Liver (tissue), 9 donors: ENCODE data around the gene KTN1. TPM values are rescaled to one million over a fixed set of nuclear protein-coding genes. Genes with fewer than 3 reads are reported as not detected.

ENCODE experiments used
- DNase-seq: peaks from one replicate; pipeline ENCODE4 v3.0.0-alpha.2; 2017; ENCODE audit warnings: low spot score
- H3K27ac ChIP-seq, 2 donors: one replicate each; pipeline ENCODE4 v1.7.0; 2013; ENCODE audit warnings: inconsistent platforms in 2 of 2, low read length in 2 of 2, control low read depth in 1 of 2, low read depth in 1 of 2, mild to moderate bottlenecking in 1 of 2
- H3K27me3 ChIP-seq, 4 donors: one replicate each; pipeline versions ENCODE4 v1.6.1 to v1.7.0; 2013; ENCODE audit warnings: low read length in 3 of 4, inconsistent platforms in 1 of 4, mild to moderate bottlenecking in 1 of 4, moderate library complexity in 1 of 4; ENCODE audit not compliant: control insufficient read depth in 4 of 4, insufficient read depth in 4 of 4
- H3K36me3 ChIP-seq, 4 donors: one replicate each; pipeline versions ENCODE4 v1.6.1 to v1.7.0; 2013; ENCODE audit warnings: low read length in 3 of 4, mild to moderate bottlenecking in 3 of 4, low read depth in 1 of 4, moderate library complexity in 1 of 4; ENCODE audit not compliant: control insufficient read depth in 4 of 4, insufficient read depth in 3 of 4
- H3K4me1 ChIP-seq, 4 donors: one replicate each; pipeline versions ENCODE4 v1.6.1 to v1.7.0; 2013; ENCODE audit warnings: low read length in 3 of 4, mild to moderate bottlenecking in 3 of 4, moderate library complexity in 1 of 4; ENCODE audit not compliant: control insufficient read depth in 4 of 4, insufficient read depth in 4 of 4
- H3K4me3 ChIP-seq, 3 donors: one replicate each; pipeline versions ENCODE4 v1.6.1 to v1.7.0; 2013; ENCODE audit warnings: low read length in 3 of 3, control low read depth in 1 of 3, low read depth in 1 of 3, mild to moderate bottlenecking in 1 of 3
- H3K9ac ChIP-seq, 2 donors: one replicate each; pipeline ENCODE4 v1.7.0; 2013; ENCODE audit warnings: low read length in 2 of 2, mild to moderate bottlenecking in 2 of 2, moderate library complexity in 2 of 2, control low read depth in 1 of 2, low read depth in 1 of 2
- H3K9me3 ChIP-seq, 4 donors: one replicate each; pipeline versions ENCODE4 v1.6.1 to v1.7.0; 2013; ENCODE audit warnings: low read length in 3 of 4; ENCODE audit not compliant: control insufficient read depth in 4 of 4
- ATF3 ChIP-seq: IDR thresholded peaks from 2 replicates; pipeline ENCODE4 v1.6.1; 2016; ENCODE audit warnings: antibody characterized with exemption
- CTCF ChIP-seq: fragments of 150-350 bp; IDR thresholded peaks from 2 replicates; pipeline ENCODE4 v1.5.1; 2017; ENCODE audit warnings: improper control_type of control experiment, low read depth, low read length; ENCODE audit not compliant: missing input control
- EGR1 ChIP-seq, 2 donors: IDR thresholded peaks; 2 replicates each; pipeline ENCODE4 v1.6.1; 2016 to 2018; ENCODE audit warnings: antibody characterized with exemption in 2 of 2, low read depth in 2 of 2
- FOXA1 ChIP-seq: IDR thresholded peaks from 2 replicates; pipeline ENCODE4 v1.6.1; 2016; ENCODE audit warnings: antibody characterized with exemption
- FOXA2 ChIP-seq: IDR thresholded peaks from 2 replicates; pipeline ENCODE4 v1.6.1; 2016; ENCODE audit warnings: antibody characterized with exemption
- GABPA ChIP-seq, 2 donors: IDR thresholded peaks in 1 of 2; conservative IDR thresholded peaks in 1 of 2; 2 replicates each; pipeline ENCODE4 v1.6.1; 2016; ENCODE audit warnings: antibody characterized with exemption in 2 of 2, mild to moderate bottlenecking in 1 of 2, moderate library complexity in 1 of 2
- HNF4A ChIP-seq, 2 donors: conservative IDR thresholded peaks; 2 replicates each; pipeline ENCODE4 v1.6.1; 2016; ENCODE audit warnings: antibody characterized with exemption in 2 of 2, mild to moderate bottlenecking in 2 of 2
- HNF4G ChIP-seq: IDR thresholded peaks from 2 replicates; pipeline ENCODE4 v1.6.1; 2016; ENCODE audit warnings: antibody characterized with exemption
- JUND ChIP-seq, 2 donors: IDR thresholded peaks; 2 replicates each; pipeline ENCODE4 v1.6.1; 2016; ENCODE audit warnings: antibody characterized with exemption in 2 of 2
- MAX ChIP-seq: IDR thresholded peaks from 2 replicates; pipeline ENCODE4 v1.6.1; 2016; ENCODE audit warnings: antibody characterized with exemption
- NR2F2 ChIP-seq: IDR thresholded peaks from 2 replicates; pipeline ENCODE4 v1.6.1; 2016; ENCODE audit warnings: antibody characterized with exemption
- RAD21 ChIP-seq, 2 donors: IDR thresholded peaks; 2 replicates each; pipeline ENCODE4 v1.6.1; 2016; ENCODE audit warnings: antibody characterized with exemption in 2 of 2, mild to moderate bottlenecking in 2 of 2
- REST ChIP-seq: IDR thresholded peaks from 2 replicates; pipeline ENCODE4 v1.6.1; 2016; ENCODE audit warnings: antibody characterized with exemption, mild to moderate bottlenecking
- RXRA ChIP-seq, 2 donors: IDR thresholded peaks; 2 replicates each; pipeline ENCODE4 v1.6.1; 2017 to 2018; ENCODE audit warnings: antibody characterized with exemption in 2 of 2, mild to moderate bottlenecking in 1 of 2
- SP1 ChIP-seq: IDR thresholded peaks from 2 replicates; pipeline ENCODE4 v1.6.1; 2018; ENCODE audit warnings: antibody characterized with exemption, mild to moderate bottlenecking
- TAF1 ChIP-seq: conservative IDR thresholded peaks from 2 replicates; pipeline ENCODE4 v1.6.1; 2016; ENCODE audit warnings: antibody characterized with exemption, mild to moderate bottlenecking
- YY1 ChIP-seq: IDR thresholded peaks from 2 replicates; pipeline ENCODE4 v1.6.1; 2016; ENCODE audit warnings: antibody characterized with exemption, mild to moderate bottlenecking
- ZBTB33 ChIP-seq: IDR thresholded peaks from 2 replicates; pipeline ENCODE4 v1.6.1; 2016; ENCODE audit warnings: antibody characterized with exemption
- WGBS: extraction: QIAGEN DNeasy Blood & Tissue Kit; methylation state at CpG from one replicate; pipeline ENCODE4 v1.1.7; 2013; 5-methylcytosine and 5-hydroxymethylcytosine counted together
- polyA plus RNA-seq, 2 donors: library from polyadenylated mRNA; stranded (reverse) in 1 of 2; unstranded in 1 of 2; fragments of 200-250 nt in 1 of 2; fragments of >200 nt in 1 of 2; fragmentation: Nextera tagmentation in 1 of 2; extraction: Ambion mirVana in 1 of 2; gene quantifications; one replicate each; pipeline versions ENCODE4 v1.2.1 to v1.2.3, GENCODE V29; 2013 to 2015
- total RNA-seq, 2 donors: library from RNA; depleted of rRNA; stranded (reverse); fragments of >200 nt; gene quantifications; one replicate each; pipeline ENCODE4 v1.2.3, GENCODE V29; 2014
- donor health status: healthy.
- donor health status: healthy.
- donor health status: healthy.
- donor health status: healthy.
- donor health status: healthy.

Gene KTN1
- total and polyA plus RNA-seq, 4 donors, result 34.9 to 141 (median 59.6) TPM

GRCh38 chr14:55638665-55639064 is 58.7 kb downstream of the KTN1 start:
- WGBS, result 92% methylated on average over 1 of the region's 1 CpG
- TF ChIP-seq RAD21 (IDR thresholded peaks at IDR 0.05), result no peak
- Histone ChIP-seq H3K4me1 (no peaks in the 10 kb centered on the region), H3K27me3 (no peaks in the 10 kb centered on the region), H3K9me3 (no peaks in the 10 kb centered on the region), H3K27ac (no peak overlapping the region), H3K36me3 (peaks cover 3 to 58% (median 57%) of the 10 kb centered on the region in 4 donors), H3K9ac (no peak overlapping the region), H3K4me3 (no peak overlapping the region)
- DNase-seq, result no peak

- H3K9me3 ChIP-seq, result no peaks in the 10 kb centered on the region
- H3K4me1 ChIP-seq, result no peaks in the 10 kb centered on the region
- peaks cover 2 to 47% (median 45%) of the 10 kb centered on the region in 4 donors for H3K36me3 ChIP-seq
- H3K27ac ChIP-seq, result no peak overlapping the region
- no peaks in the 10 kb centered on the region for H3K27me3 ChIP-seq
- DNase-seq, result no peak
- H3K4me3 ChIP-seq, result no peak overlapping the region
- TF ChIP-seq ATF3, result no peak
- no peak for TF ChIP-seq HNF4A (conservative IDR thresholded peaks at IDR 0.05)
- no peak overlapping the region for H3K9ac ChIP-seq
Measured at GRCh38 chr14:55641290-55641689, 61.3 kb downstream of the KTN1 start.

- H3K36me3 ChIP-seq, result peaks cover 0 to 41% (median 39%) of the 10 kb centered on the region in 4 donors
Measured at GRCh38 chr14:55641954-55642353, 61.9 kb downstream of the KTN1 start.

More at GRCh38 chr14:55641954-55642353, 61.9 kb downstream of the KTN1 start:
- Histone ChIP-seq H3K4me3 (no peak overlapping the region), H3K27me3 (no peaks in the 10 kb centered on the region), H3K9ac (no peak overlapping the region), H3K27ac (no peak overlapping the region), H3K9me3 (no peaks in the 10 kb centered on the region), H3K4me1 (no peaks in the 10 kb centered on the region)
- TF ChIP-seq EGR1 (IDR thresholded peaks at IDR 0.05; ENCODE audit: low read depth in 2 of 2) (no peak), ZBTB33 (no peak), CTCF (no peak), YY1 (no peak), FOXA2 (no peak), NR2F2 (no peak), ATF3 (no peak), FOXA1 (no peak), GABPA (IDR thresholded peaks at IDR 0.05 in 1 of 2, conservative IDR thresholded peaks at IDR 0.05 in 1 of 2) (no peak), MAX (no peak), HNF4A (conservative IDR thresholded peaks at IDR 0.05) (no peak), RXRA (IDR thresholded peaks at IDR 0.05) (no peak), RAD21 (IDR thresholded peaks at IDR 0.05) (no peak), JUND (IDR thresholded peaks at IDR 0.05) (no peak), REST (no peak), HNF4G (no peak), SP1 (no peak), TAF1 (no peak)
- DNase-seq, result no peak
